H9 (cell line): ENCODE results near the gene ZNF708. TPM values are rescaled to one million over a fixed set of nuclear protein-coding genes. Genes with fewer than 3 reads are reported as not detected.
A peak's percentile ranks its signal among the peaks of the same experiment; 100 is the strongest.

ENCODE experiments used
- DNase-seq: peaks from one replicate; pipeline ENCODE4 v3.0.0-alpha.2; 2017
- H2AFZ ChIP-seq: one replicate; pipeline ENCODE4 v1.6.1; 2013; ENCODE audit warnings: mild to moderate bottlenecking, low read length, control low read depth, moderate library complexity
- H2AK5ac ChIP-seq: 2 replicates; pipeline ENCODE4 v1.6.1; 2013; ENCODE audit warnings: low read length, control low read depth, mixed read lengths; ENCODE audit not compliant: insufficient read length
- H2BK120ac ChIP-seq: one replicate; pipeline ENCODE4 v1.6.1; 2013; ENCODE audit warnings: low read depth, mild to moderate bottlenecking, low read length, control low read depth, inconsistent platforms; ENCODE audit not compliant: poor library complexity, severe bottlenecking
- H2BK12ac ChIP-seq: 2 replicates; pipeline ENCODE4 v1.6.1; 2013; ENCODE audit warnings: low read length, control low read depth, mixed read lengths, low read depth; ENCODE audit not compliant: insufficient read length
- H2BK15ac ChIP-seq: 2 replicates; pipeline ENCODE4 v1.6.1; 2013; ENCODE audit warnings: low read depth, low read length, control low read depth
- H2BK20ac ChIP-seq: one replicate; pipeline ENCODE4 v1.6.1; 2013; ENCODE audit warnings: low read depth, mild to moderate bottlenecking, low read length, control low read depth, inconsistent platforms; ENCODE audit not compliant: poor library complexity, severe bottlenecking
- H2BK5ac ChIP-seq: 2 replicates; pipeline ENCODE4 v1.6.1; 2013; ENCODE audit warnings: low read length, control low read depth, mixed read lengths; ENCODE audit not compliant: insufficient read length
- H3K14ac ChIP-seq: 2 replicates; pipeline ENCODE4 v1.6.1; 2013; ENCODE audit warnings: low read length, control low read depth; ENCODE audit not compliant: insufficient read depth
- H3K18ac ChIP-seq: 2 replicates; pipeline ENCODE4 v1.6.1; 2013; ENCODE audit warnings: low read depth, mild to moderate bottlenecking, mixed read lengths, low read length, control low read depth; ENCODE audit not compliant: insufficient read length
- H3K23ac ChIP-seq: 2 replicates; pipeline ENCODE4 v1.6.1; 2013; ENCODE audit warnings: low read length, control low read depth, mixed read lengths, low read depth; ENCODE audit not compliant: insufficient read length
- H3K23me2 ChIP-seq: 2 replicates; pipeline ENCODE4 v1.6.1; 2013; ENCODE audit warnings: low read depth, mild to moderate bottlenecking, mixed read lengths, low read length, control low read depth; ENCODE audit not compliant: insufficient read length, poor library complexity, severe bottlenecking
- H3K27ac ChIP-seq: 2 replicates; pipeline ENCODE4 v1.5.1; 2013; ENCODE audit warnings: low read length, control low read depth, mixed read lengths, low read depth; ENCODE audit not compliant: insufficient read length
- H3K27me3 ChIP-seq: 2 replicates; pipeline ENCODE4 v1.6.1; 2013; ENCODE audit warnings: low read length, control low read depth, inconsistent platforms; ENCODE audit not compliant: insufficient read depth
- H3K4ac ChIP-seq: 2 replicates; pipeline ENCODE4 v1.6.1; 2013; ENCODE audit warnings: low read depth, mild to moderate bottlenecking, control low read depth, inconsistent platforms, low read length, moderate library complexity
- H3K4me1 ChIP-seq: 2 replicates; pipeline ENCODE4 v1.6.1; 2013; ENCODE audit warnings: low read length, control low read depth, inconsistent platforms; ENCODE audit not compliant: insufficient read depth
- H3K4me2 ChIP-seq: 2 replicates; pipeline ENCODE4 v1.6.1; 2013; ENCODE audit warnings: low read length, control low read depth, mixed read lengths; ENCODE audit not compliant: insufficient read length, insufficient read depth
- H3K56ac ChIP-seq: 2 replicates; pipeline ENCODE4 v1.6.1; 2013; ENCODE audit warnings: low read depth, mild to moderate bottlenecking, mixed read lengths, low read length, control low read depth; ENCODE audit not compliant: insufficient read length
- H3K79me1 ChIP-seq: 2 replicates; pipeline ENCODE4 v1.6.1; 2013; ENCODE audit warnings: low read depth, mild to moderate bottlenecking, moderate library complexity, low read length, control low read depth, inconsistent platforms; ENCODE audit not compliant: insufficient read depth, poor library complexity, severe bottlenecking
- H3K79me2 ChIP-seq: 2 replicates; pipeline ENCODE4 v1.6.1; 2013; ENCODE audit warnings: low read length, control low read depth, inconsistent platforms; ENCODE audit not compliant: insufficient read depth
- H3K9ac ChIP-seq: 2 replicates; pipeline ENCODE4 v1.6.1; 2013; ENCODE audit warnings: low read length, control low read depth, mixed read lengths; ENCODE audit not compliant: insufficient read length; ENCODE audit errors: extremely low read depth
- H3K9me3 ChIP-seq: one replicate; pipeline ENCODE4 v1.6.1; 2013; ENCODE audit warnings: low read depth, low read length, inconsistent platforms; ENCODE audit not compliant: control insufficient read depth
- H3T11ph ChIP-seq: one replicate; pipeline ENCODE4 v1.6.1; 2013; ENCODE audit warnings: mild to moderate bottlenecking, low read length, control low read depth, inconsistent platforms
- H4K20me1 ChIP-seq: one replicate; pipeline ENCODE4 v1.6.1; 2013; ENCODE audit not compliant: control insufficient read depth, insufficient read length, insufficient read depth
- H4K5ac ChIP-seq: 2 replicates; pipeline ENCODE4 v1.6.1; 2013; ENCODE audit warnings: low read depth, mild to moderate bottlenecking, mixed read lengths, low read length, control low read depth; ENCODE audit not compliant: insufficient read length
- H4K8ac ChIP-seq: replicated peaks from 2 replicates; pipeline ENCODE4 v1.6.1; 2013; ENCODE audit warnings: low read length, control low read depth, mixed read lengths, low read depth; ENCODE audit not compliant: insufficient read length
- H4K91ac ChIP-seq: 2 replicates; pipeline ENCODE4 v1.6.1; 2013; ENCODE audit warnings: low read depth, mild to moderate bottlenecking, moderate library complexity, mixed read lengths, low read length, control low read depth; ENCODE audit not compliant: insufficient read length
- H3K27ac Mint-ChIP-seq, 3 experiments: 2 replicates in 2 of 3; 3 replicates in 1 of 3; pipeline ENCODE4 v1.8.0; 2020 to 2021; ENCODE audit warnings: mixed read lengths in 3 of 3, mild to moderate bottlenecking in 1 of 3, moderate library complexity in 1 of 3
- H3K27me3 Mint-ChIP-seq: 2 replicates; pipeline ENCODE4 v1.8.0; 2021; ENCODE audit warnings: low read depth, mild to moderate bottlenecking, moderate library complexity, mixed read lengths
- H3K36me3 Mint-ChIP-seq, 3 experiments: 2 replicates in 2 of 3; 3 replicates in 1 of 3; pipeline ENCODE4 v1.8.0; 2020 to 2021; ENCODE audit warnings: low read depth in 3 of 3, mixed read lengths in 3 of 3; ENCODE audit not compliant: insufficient read depth in 1 of 3
- H3K4me1 Mint-ChIP-seq, 2 experiments: 2 replicates each; pipeline ENCODE4 v1.8.0; 2020; ENCODE audit warnings: mixed read lengths in 2 of 2
- H3K4me3 Mint-ChIP-seq, 2 experiments: 2 replicates in 1 of 2; 3 replicates in 1 of 2; pipeline ENCODE4 v1.8.0; 2020 to 2021; ENCODE audit warnings: mild to moderate bottlenecking in 2 of 2, mixed read lengths in 2 of 2, moderate library complexity in 1 of 2
- H3K9me3 Mint-ChIP-seq, 2 experiments: 2 replicates in 1 of 2; 3 replicates in 1 of 2; pipeline ENCODE4 v1.8.0; 2020; ENCODE audit warnings: mild to moderate bottlenecking in 2 of 2, mixed read lengths in 2 of 2, moderate library complexity in 1 of 2
- CTCF ChIP-seq: fragments of 200-600 bp; sonication (generic); conservative IDR thresholded peaks from 3 replicates; pipeline ENCODE4 v1.8.0; 2021; ENCODE audit warnings: antibody characterized with exemption, mild to moderate bottlenecking
- WGBS: extraction: QIAGEN DNeasy Blood & Tissue Kit; methylation state at CpG from one replicate; pipeline ENCODE4 v1.1.7; 2013; ENCODE audit warnings: missing lambda C conversion rate, low lambda C conversion rate, mixed read lengths; ENCODE audit not compliant: insufficient read length; ENCODE audit errors: extremely low coverage; 5-methylcytosine and 5-hydroxymethylcytosine counted together
- total RNA-seq: library from RNA; stranded (reverse); gene quantifications from 2 replicates; pipeline ENCODE4 v1.2.1, GENCODE V29; 2021

ZNF708 gene
- total RNA-seq, 1 experiment from 2014 or later: 34.4 TPM

- Mint-ChIP-seq H3K27ac (peak overlapping the region; percentile 100), H3K4me1 (peaks cover 26 to 29% of the 10 kb centered on the region in 2 experiments), H3K4me3 (peak overlapping the region; percentile 99 to 100), H3K9me3 (peaks cover 16 to 32% of the 10 kb centered on the region in 2 experiments), H3K27me3 (no peaks in the 10 kb centered on the region; the same call in 1 of the 2 replicates), H3K36me3 (peaks cover 26 to 32% (median 31%) of the 10 kb centered on the region in 3 experiments)
- Histone ChIP-seq H2AK5ac (no peak overlapping the region), H3K4ac (no peak overlapping the region; the same call in 1 of the 2 replicates), H2BK120ac (no peak overlapping the region), H2BK12ac (no peak overlapping the region), H2BK5ac (no peak overlapping the region), H3K4me1 (no peaks in the 10 kb centered on the region), H3K56ac (no peak overlapping the region), H3K27me3 (no peaks in the 10 kb centered on the region), H2BK15ac (no peak overlapping the region), H4K5ac (no peak overlapping the region), H2AFZ (no peak overlapping the region), H3K79me2 (peaks cover 17% of the 10 kb centered on the region; the same call in 1 of the 2 replicates), H3K4me2 (peak overlapping the region; percentile 58), H3K9me3 (no peaks in the 10 kb centered on the region), H2BK20ac (no peak overlapping the region), H3K14ac (no peak overlapping the region), H3K23me2 (no peaks in the 10 kb centered on the region), H3K27ac (no peak overlapping the region), H4K8ac (no peak overlapping the region), H3K23ac (no peak overlapping the region), H3K18ac (no peak overlapping the region), H3K9ac (peak overlapping the region; percentile 100), H3K79me1 (peaks cover 3% of the 10 kb centered on the region), H3T11ph (no peak overlapping the region), H4K20me1 (no peaks in the 10 kb centered on the region), H4K91ac (no peak overlapping the region)
- TF ChIP-seq CTCF: no peak
- WGBS: no CpG with 5 or more reads among the region's 6 CpGs
- no peak for DNase-seq
Observed at GRCh38 chr19:21328406-21328805, 804 bp downstream of the ZNF708 start.
